Measurements from ENCODE around the gene NEDD4.
"Not testable (repeated sequence)": the region's sequence is repeated elsewhere in the genome, so short reads cannot be mapped to it uniquely, and the experiment has no call there.

Gene NEDD4

DNA sequence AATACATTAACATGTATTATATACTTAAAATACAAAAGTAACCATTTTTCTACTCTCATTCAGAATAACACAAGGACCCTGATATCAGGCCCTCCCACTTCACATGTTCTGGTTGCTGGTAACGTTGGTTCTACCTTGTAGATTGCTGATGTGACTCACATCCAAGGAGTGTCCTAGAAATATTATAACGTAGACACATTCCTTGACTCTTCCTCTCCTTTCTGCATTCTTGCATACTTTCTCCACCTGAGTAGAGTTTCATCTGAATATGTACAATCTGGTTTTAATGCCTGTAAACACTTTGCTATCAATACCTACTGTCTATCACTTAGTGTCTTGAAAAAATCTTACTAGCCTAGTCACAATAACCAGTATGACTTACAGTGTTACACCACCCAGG is 35.0 kb upstream of the NEDD4 start:
- no peaks in the 10 kb centered on the region for H3K27me3 ChIP-seq (ENCODE audit: control insufficient read depth, insufficient read depth, low read length)
- H3K4me1 ChIP-seq (ENCODE audit: control insufficient read depth, insufficient read depth, low read length) = no peaks in the 10 kb centered on the region
- no peaks in the 10 kb centered on the region for H3K9me3 ChIP-seq (ENCODE audit: control insufficient read depth, low read length)
- H3K4me3 ChIP-seq (ENCODE audit: low read length) = no peak overlapping the region
- no peaks in the 10 kb centered on the region for H3K36me3 ChIP-seq (ENCODE audit: control insufficient read depth, insufficient read depth, low read length)
- no peak overlapping the region for H3K9ac ChIP-seq (ENCODE audit: low read length)

DNA sequence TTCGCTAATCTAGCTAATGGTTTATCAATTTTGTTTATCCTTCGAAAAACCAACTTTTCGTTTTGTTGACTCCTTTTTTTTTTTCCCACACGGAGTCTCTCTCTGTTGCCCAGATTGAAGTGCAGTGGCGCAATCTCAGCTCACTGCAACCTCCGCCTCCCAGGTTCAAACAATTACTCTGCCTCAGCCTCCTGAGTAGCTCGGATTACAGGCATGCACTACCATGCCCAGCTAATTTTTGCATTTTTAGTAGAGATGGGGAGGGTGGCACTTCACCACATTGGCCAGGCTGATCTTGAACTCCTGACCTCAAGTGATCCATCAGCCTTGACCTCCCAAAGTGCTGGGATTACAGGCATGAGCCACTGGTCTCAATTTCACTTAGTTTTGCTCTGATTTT is 29.7 kb upstream of the NEDD4 start:
- not testable (repeated sequence) for H3K9me3 ChIP-seq (ENCODE audit: control insufficient read depth, low read length); H3K4me3 ChIP-seq (ENCODE audit: low read length); H3K4me1 ChIP-seq (ENCODE audit: control insufficient read depth, insufficient read depth, low read length); H3K27me3 ChIP-seq (ENCODE audit: control insufficient read depth, insufficient read depth, low read length); H3K9ac ChIP-seq (ENCODE audit: low read length); H3K36me3 ChIP-seq (ENCODE audit: control insufficient read depth, insufficient read depth, low read length)

DNA sequence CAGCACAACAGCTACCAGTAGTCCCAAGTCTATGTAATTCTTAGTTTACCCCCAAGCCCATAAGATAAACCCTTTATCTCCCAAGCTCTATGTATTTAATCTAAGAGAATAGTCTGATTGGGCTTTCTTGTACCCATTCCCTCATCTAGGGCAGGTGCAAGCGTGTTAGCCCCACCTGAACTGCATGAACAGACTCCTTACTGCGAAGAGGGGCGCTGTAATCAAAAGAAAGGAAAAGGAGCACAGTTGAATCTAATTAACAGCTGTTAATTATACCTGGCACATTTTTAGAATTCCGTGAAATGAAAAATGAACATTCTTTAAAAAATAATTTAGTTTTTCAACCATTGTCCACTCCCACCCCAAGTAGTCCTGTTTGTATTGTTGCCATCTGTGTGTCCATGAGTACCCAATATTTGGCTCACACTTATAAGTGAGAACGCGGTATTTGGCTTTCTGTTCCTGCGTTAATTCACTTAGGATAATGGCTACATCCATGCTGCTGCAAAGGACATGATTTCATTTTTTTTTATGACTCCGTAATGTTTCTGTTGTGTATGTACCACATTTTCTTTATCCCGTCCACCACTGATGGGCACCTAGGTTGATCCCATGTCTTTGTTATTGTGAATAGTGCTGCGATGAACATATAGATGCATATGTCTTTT is 26.5 kb upstream of the NEDD4 start:
- no peak overlapping the region for H3K4me3 ChIP-seq (ENCODE audit: low read length)

DNA sequence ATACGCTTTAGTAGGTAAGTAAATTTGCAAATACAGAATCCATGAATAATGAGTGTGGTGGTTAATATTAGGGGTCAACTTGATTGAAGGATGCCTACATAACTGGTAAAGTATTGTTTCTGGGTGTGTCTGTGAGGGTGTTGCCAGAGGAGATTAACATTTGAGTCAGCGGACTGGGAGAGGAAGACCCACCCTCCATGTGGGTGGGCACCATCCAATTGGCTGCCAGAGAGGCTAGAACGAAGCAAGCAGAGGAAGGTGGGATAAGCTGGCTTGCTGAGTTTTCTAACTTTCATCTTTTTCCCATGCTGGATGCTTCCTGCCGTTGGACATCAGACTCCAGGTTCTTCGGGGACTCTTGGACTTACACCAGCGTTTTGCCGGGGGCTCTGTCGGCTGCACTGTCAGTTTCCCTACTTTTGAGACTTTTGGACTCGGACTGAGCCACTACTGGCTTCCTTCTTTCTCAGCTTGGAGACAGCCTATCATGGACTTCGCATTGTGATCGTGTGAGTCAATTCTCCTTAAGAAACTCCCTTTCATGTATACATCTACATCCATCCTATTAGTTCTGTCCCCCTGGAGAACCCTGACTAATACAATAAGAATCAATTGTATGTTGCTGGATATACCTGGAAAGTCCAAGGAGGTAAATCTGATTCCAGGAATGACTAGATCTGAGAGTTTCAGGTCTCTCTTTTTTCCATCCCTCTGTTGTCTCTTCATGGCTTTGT is 25.8 kb upstream of the NEDD4 start:
- Histone ChIP-seq H3K4me1 (ENCODE audit: control insufficient read depth, insufficient read depth, low read length) (no peaks in the 10 kb centered on the region), H3K9ac (ENCODE audit: low read length) (no peak overlapping the region), H3K4me3 (ENCODE audit: low read length) (no peak overlapping the region), H3K9me3 (ENCODE audit: control insufficient read depth, low read length) (no peaks in the 10 kb centered on the region), H3K27me3 (ENCODE audit: control insufficient read depth, insufficient read depth, low read length) (no peaks in the 10 kb centered on the region), H3K36me3 (ENCODE audit: control insufficient read depth, insufficient read depth, low read length) (no peaks in the 10 kb centered on the region)

More for the DNA sequence above, 26.5 kb upstream of the NEDD4 start:
- Histone ChIP-seq H3K4me1 (ENCODE audit: control insufficient read depth, insufficient read depth, low read length) (no peaks in the 10 kb centered on the region), H3K9ac (ENCODE audit: low read length) (no peak overlapping the region), H3K36me3 (ENCODE audit: control insufficient read depth, insufficient read depth, low read length) (no peaks in the 10 kb centered on the region), H3K9me3 (ENCODE audit: control insufficient read depth, low read length) (no peaks in the 10 kb centered on the region), H3K27me3 (ENCODE audit: control insufficient read depth, insufficient read depth, low read length) (no peaks in the 10 kb centered on the region)

DNA sequence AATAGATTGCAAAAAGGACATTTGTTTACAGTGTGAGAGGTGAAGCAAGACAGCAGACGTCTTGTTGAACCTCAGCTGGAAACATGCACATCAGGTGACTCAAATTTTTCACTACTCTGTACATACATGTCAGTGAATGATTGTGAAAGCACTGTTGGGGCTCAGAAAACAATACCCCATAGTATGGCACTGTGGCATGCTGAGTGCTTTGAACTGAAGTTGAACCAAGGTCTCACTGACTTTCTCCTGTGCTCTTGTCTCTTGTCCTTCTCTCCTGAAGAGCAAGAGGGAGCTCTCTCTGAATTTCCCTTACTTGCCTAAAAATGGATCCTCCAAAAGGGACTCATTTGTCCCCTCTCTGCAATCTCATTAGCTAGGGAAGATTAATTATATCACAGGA is 24.5 kb upstream of the NEDD4 start:
- Histone ChIP-seq H3K4me1 (ENCODE audit: control insufficient read depth, insufficient read depth, low read length) (no peaks in the 10 kb centered on the region), H3K27me3 (ENCODE audit: control insufficient read depth, insufficient read depth, low read length) (no peaks in the 10 kb centered on the region), H3K36me3 (ENCODE audit: control insufficient read depth, insufficient read depth, low read length) (no peaks in the 10 kb centered on the region), H3K4me3 (ENCODE audit: low read length) (no peak overlapping the region), H3K9ac (ENCODE audit: low read length) (no peak overlapping the region), H3K9me3 (ENCODE audit: control insufficient read depth, low read length) (no peaks in the 10 kb centered on the region)

DNA sequence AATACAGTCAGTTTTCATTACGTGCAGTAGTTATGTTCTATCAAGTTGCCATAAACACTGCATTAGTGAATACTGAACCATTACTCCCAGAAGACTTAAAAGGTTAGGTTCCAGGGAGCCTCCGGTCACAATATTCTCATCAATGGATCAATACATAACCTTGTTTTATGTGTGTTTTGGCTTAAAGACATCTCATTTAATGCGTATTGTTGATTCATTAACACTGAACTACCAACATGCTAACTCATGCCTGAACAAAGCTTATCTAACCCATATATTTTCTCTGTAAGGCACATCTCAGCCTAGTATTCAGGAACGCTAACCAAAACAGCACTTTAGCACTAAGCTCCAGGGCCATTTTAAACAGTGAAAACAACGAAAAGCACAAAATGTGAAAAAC is 24.1 kb upstream of the NEDD4 start:
- Histone ChIP-seq H3K4me1 (ENCODE audit: control insufficient read depth, insufficient read depth, low read length) (no peaks in the 10 kb centered on the region), H3K27me3 (ENCODE audit: control insufficient read depth, insufficient read depth, low read length) (no peaks in the 10 kb centered on the region), H3K9me3 (ENCODE audit: control insufficient read depth, low read length) (no peaks in the 10 kb centered on the region), H3K36me3 (ENCODE audit: control insufficient read depth, insufficient read depth, low read length) (no peaks in the 10 kb centered on the region), H3K9ac (ENCODE audit: low read length) (no peak overlapping the region), H3K4me3 (ENCODE audit: low read length) (no peak overlapping the region)

DNA sequence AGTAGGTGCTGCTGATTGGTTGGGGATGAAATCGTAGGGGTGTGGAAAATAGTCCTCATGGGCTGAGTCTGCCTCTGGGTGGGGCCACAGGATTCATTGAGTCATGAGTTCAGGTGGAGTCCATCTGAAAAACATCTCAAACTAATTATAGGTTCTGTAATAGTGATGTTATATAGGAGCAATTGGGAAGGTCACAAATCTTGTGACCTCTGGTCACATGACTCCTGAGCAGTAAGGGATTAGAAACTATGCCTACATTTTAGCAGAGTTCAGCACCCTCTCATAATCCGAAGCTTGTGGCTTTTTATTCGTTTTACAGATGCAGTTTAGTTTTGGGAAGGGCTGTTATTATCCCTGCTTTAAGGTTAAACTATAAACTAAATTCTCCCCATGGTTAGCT is 22.9 kb upstream of the NEDD4 start:
- Histone ChIP-seq H3K4me1 (ENCODE audit: control insufficient read depth, insufficient read depth, low read length) (no peaks in the 10 kb centered on the region), H3K4me3 (ENCODE audit: low read length) (no peak overlapping the region), H3K9me3 (ENCODE audit: control insufficient read depth, low read length) (no peaks in the 10 kb centered on the region), H3K27me3 (ENCODE audit: control insufficient read depth, insufficient read depth, low read length) (no peaks in the 10 kb centered on the region), H3K36me3 (ENCODE audit: control insufficient read depth, insufficient read depth, low read length) (no peaks in the 10 kb centered on the region), H3K9ac (ENCODE audit: low read length) (no peak overlapping the region)

DNA sequence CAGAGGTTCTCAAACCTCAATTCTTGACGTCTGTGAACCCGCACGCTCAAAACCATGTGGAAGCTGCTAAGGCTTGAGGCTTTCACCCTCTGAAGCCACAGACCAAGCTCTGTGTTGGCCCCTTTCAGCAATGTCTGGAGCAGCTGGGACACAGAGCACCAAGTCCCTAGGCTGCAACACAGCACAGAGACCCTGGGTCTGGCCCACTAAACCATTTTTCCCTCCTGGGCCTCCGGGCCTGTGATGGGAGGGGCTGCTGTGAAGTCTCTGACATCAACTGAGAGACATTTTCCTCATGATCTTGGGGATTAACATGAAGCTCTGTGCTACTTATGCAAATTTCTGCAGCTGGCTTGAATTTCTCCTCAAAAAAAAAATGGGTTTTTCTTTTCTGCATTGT is 21.3 kb upstream of the NEDD4 start:
- Histone ChIP-seq H3K36me3 (ENCODE audit: control insufficient read depth, insufficient read depth, low read length) (no peaks in the 10 kb centered on the region), H3K4me3 (ENCODE audit: low read length) (no peak overlapping the region), H3K4me1 (ENCODE audit: control insufficient read depth, insufficient read depth, low read length) (no peaks in the 10 kb centered on the region)

DNA sequence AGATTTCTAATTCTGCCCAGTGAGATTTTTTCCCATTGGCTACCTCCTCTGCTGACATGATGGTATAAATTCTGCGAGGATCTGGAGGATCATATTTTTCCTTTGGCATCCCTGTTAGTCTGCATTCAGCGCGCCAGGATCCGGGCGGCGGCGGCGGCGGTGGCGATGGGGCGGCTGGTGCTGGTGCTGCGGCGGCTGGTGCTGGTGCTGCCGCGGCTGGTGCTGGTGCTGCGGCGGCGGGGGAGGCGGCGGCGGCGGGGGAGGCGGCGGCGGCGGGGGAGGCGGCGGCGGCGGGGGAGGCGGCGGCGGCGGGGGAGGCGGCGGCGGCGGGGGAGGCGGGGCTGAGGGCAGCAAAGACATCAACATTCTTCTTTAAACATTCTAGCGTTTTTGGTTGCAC is 13.6 kb upstream of the NEDD4 start:
- H3K27me3 ChIP-seq (ENCODE audit: control insufficient read depth, insufficient read depth, low read length); H3K9me3 ChIP-seq (ENCODE audit: control insufficient read depth, low read length); H3K36me3 ChIP-seq (ENCODE audit: control insufficient read depth, insufficient read depth, low read length); H3K9ac ChIP-seq (ENCODE audit: low read length); H3K4me3 ChIP-seq (ENCODE audit: low read length); H3K4me1 ChIP-seq (ENCODE audit: control insufficient read depth, insufficient read depth, low read length): not testable (repeated sequence)

More for the DNA sequence above, 21.3 kb upstream of the NEDD4 start:
- Histone ChIP-seq H3K27me3 (ENCODE audit: control insufficient read depth, insufficient read depth, low read length) (no peaks in the 10 kb centered on the region), H3K9ac (ENCODE audit: low read length) (no peak overlapping the region), H3K9me3 (ENCODE audit: control insufficient read depth, low read length) (no peaks in the 10 kb centered on the region)

DNA sequence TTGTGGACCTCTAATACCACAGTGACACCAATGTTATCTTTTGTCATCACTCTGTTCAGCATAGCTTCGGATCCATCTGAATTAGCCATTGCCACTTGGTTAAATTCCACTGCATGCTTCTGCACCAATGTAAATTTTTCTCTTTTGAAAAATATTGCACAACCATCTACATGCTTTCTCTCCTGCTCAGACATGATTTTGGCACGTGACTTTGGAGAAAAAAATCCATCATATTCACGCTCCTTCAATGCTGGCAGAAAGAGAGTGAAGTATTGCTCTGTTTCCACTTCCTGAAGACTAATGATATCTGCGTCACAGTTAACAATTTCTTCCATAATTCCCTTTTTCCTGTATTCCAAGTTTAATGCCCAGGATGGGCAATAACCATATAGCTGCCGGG is 13.0 kb upstream of the NEDD4 start:
- not testable (repeated sequence) for H3K4me3 ChIP-seq (ENCODE audit: low read length); H3K36me3 ChIP-seq (ENCODE audit: control insufficient read depth, insufficient read depth, low read length); H3K9ac ChIP-seq (ENCODE audit: low read length)

DNA sequence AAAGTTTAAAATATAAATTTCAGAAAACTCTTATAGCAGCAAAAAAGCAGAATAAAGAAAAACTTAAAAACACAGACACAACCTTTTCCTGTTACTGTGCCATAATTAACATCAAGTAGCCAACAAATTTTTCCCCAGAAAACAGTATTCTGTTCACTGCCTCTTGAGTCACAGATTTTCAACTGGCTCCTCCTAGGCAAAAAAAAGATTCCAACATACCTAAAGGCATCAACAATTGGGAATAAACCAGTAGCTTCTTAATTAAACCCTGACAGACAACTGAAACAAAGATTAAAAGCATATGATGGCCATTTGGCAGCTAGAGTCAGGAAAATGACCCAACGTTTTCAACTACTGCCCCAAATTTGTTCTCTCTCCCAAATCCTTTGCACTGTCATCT is 10.9 kb upstream of the NEDD4 start:
- not testable (repeated sequence) for H3K36me3 ChIP-seq (ENCODE audit: control insufficient read depth, insufficient read depth, low read length); H3K4me1 ChIP-seq (ENCODE audit: control insufficient read depth, insufficient read depth, low read length); H3K27me3 ChIP-seq (ENCODE audit: control insufficient read depth, insufficient read depth, low read length); H3K9me3 ChIP-seq (ENCODE audit: control insufficient read depth, low read length); H3K4me3 ChIP-seq (ENCODE audit: low read length); H3K9ac ChIP-seq (ENCODE audit: low read length)

More for the DNA sequence above, 13.0 kb upstream of the NEDD4 start:
- H3K4me1 ChIP-seq (ENCODE audit: control insufficient read depth, insufficient read depth, low read length); H3K9me3 ChIP-seq (ENCODE audit: control insufficient read depth, low read length); H3K27me3 ChIP-seq (ENCODE audit: control insufficient read depth, insufficient read depth, low read length): not testable (repeated sequence)

DNA sequence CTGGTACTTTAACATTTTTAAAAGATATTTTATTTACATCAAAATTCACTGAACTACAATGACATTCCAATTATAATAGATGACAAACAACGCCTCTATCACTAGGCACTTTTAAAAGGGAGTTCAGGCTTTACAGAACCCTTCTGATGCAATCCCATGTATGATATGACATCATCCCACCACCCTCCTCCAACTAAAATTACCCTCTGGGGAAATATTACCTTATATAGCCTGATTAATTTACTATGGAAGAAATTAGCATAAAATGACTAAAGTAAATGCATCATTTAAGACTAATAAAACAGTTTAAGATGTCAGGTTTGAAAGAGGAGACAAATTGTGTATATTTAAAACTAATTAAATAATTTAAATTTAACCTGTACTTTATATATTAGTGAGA is 10.4 kb upstream of the NEDD4 start:
- H3K4me1 ChIP-seq (ENCODE audit: control insufficient read depth, insufficient read depth, low read length); H3K4me3 ChIP-seq (ENCODE audit: low read length); H3K36me3 ChIP-seq (ENCODE audit: control insufficient read depth, insufficient read depth, low read length); H3K9ac ChIP-seq (ENCODE audit: low read length); H3K27me3 ChIP-seq (ENCODE audit: control insufficient read depth, insufficient read depth, low read length); H3K9me3 ChIP-seq (ENCODE audit: control insufficient read depth, low read length): not testable (repeated sequence)

DNA sequence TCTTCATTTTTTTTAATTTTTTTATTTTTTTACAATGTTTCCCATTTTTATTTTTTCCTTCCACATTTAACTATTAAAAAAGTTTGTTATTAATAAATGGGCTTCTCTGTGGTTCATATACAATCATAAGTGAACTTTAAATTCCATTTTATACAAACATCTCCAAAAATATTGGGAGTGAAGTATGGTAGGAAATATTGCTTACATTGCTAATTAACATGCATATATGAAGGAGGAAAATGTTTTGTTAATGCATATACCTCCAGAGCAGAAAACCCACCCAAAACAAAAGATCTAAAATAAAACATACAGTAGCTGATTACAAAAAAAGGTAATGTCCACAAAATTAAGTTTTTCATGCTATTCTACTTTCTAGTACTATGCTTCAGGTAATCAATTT is 9.9 kb upstream of the NEDD4 start:
- not testable (repeated sequence) for H3K9me3 ChIP-seq (ENCODE audit: control insufficient read depth, low read length); H3K4me3 ChIP-seq (ENCODE audit: low read length); H3K9ac ChIP-seq (ENCODE audit: low read length); H3K36me3 ChIP-seq (ENCODE audit: control insufficient read depth, insufficient read depth, low read length); H3K4me1 ChIP-seq (ENCODE audit: control insufficient read depth, insufficient read depth, low read length); H3K27me3 ChIP-seq (ENCODE audit: control insufficient read depth, insufficient read depth, low read length)
